SK-N-SH (cell line): Measurements from ENCODE around the gene ANKMY1. TPM values are rescaled to one million over a fixed set of nuclear protein-coding genes. Genes with fewer than 3 reads are reported as not detected.

Experiments used
- CTCF ChIA-PET: fragments of 300-600, 350-600 bp; formaldehyde crosslinking; extraction: SDS; loops from one replicate; lab custom pipeline; 2021; lab: Yijun Ruan, JAX
- POLR2A ChIA-PET: fragments of 350-600 bp; sonication (Branson Sonifier 250); formaldehyde crosslinking; extraction: SDS; loops from one replicate; lab custom pipeline; 2020; ENCODE audit warnings: antibody characterized with exemption, inconsistent platforms; lab: Yijun Ruan, JAX
- DNase-seq: peaks from one replicate; pipeline ENCODE4 v3.0.0; 2012
- H2AFZ ChIP-seq: fragments of 200-600 bp; sonication (generic); 2 replicates; pipeline ENCODE4 v1.8.1; 2016; ENCODE audit warnings: antibody characterized with exemption, mild to moderate bottlenecking, low read depth
- H3F3A ChIP-seq: fragments of 200-600 bp; sonication (generic); replicated peaks from 2 replicates; pipeline ENCODE3; 2016; ENCODE audit warnings: antibody characterized with exemption, mild to moderate bottlenecking; ENCODE audit not compliant: insufficient read depth
- H3K27ac ChIP-seq, 2 experiments: fragments of 200-500 bp in 1 of 2; fragments of 200-600 bp in 1 of 2; sonication (Bioruptor generic) in 1 of 2; sonication (generic), shearing (Covaris generic) in 1 of 2; 2 replicates each; pipeline versions ENCODE4 v1.5.1 to v1.6.1; 2014 to 2016; ENCODE audit warnings: low read depth in 2 of 2, inconsistent platforms in 1 of 2, low read length in 1 of 2, mild to moderate bottlenecking in 1 of 2, mixed read lengths in 1 of 2
- H3K27me3 ChIP-seq: fragments of 200-600 bp; sonication (generic), shearing (Covaris generic); 2 replicates; pipeline ENCODE4 v1.6.1; 2016; ENCODE audit warnings: mixed run types; ENCODE audit not compliant: insufficient read depth
- H3K36me3 ChIP-seq, 2 experiments: fragments of 200-500 bp in 1 of 2; fragments of 200-600 bp in 1 of 2; sonication (Bioruptor generic) in 1 of 2; sonication (generic) in 1 of 2; replicated peaks in 1 of 2; 2 replicates each; pipeline versions ENCODE3 to v1.5.1; 2014 to 2016; ENCODE audit warnings: low read length in 1 of 2, mild to moderate bottlenecking in 1 of 2; ENCODE audit not compliant: insufficient read depth in 2 of 2, control insufficient read depth in 1 of 2
- H3K4me1 ChIP-seq, 2 experiments: fragments of 200-500 bp in 1 of 2; fragments of 200-600 bp in 1 of 2; sonication (Bioruptor generic) in 1 of 2; sonication (generic), shearing (Covaris generic) in 1 of 2; 2 replicates each; pipeline versions ENCODE4 v1.5.1 to v1.6.1; 2014 to 2016; ENCODE audit warnings: low read depth in 1 of 2, low read length in 1 of 2, mixed run types in 1 of 2; ENCODE audit not compliant: insufficient read depth in 2 of 2, control insufficient read depth in 1 of 2
- H3K4me2 ChIP-seq: fragments of 200-600 bp; sonication (generic), shearing (Covaris generic); 2 replicates; pipeline ENCODE4 v1.6.1; 2017; ENCODE audit warnings: mixed run types
- H3K4me3 ChIP-seq, 2 experiments: fragments of 200-500 bp in 1 of 2; fragments of 200-600 bp in 1 of 2; sonication (Bioruptor generic) in 1 of 2; sonication (generic), shearing (Covaris generic) in 1 of 2; 2 replicates each; pipeline versions ENCODE4 v1.5.1 to v1.8.1; 2014 to 2016; ENCODE audit warnings: low read depth in 2 of 2, inconsistent platforms in 1 of 2, low read length in 1 of 2, mild to moderate bottlenecking in 1 of 2, mixed read lengths in 1 of 2, moderate library complexity in 1 of 2
- H3K79me2 ChIP-seq: fragments of 200-600 bp; sonication (generic); 2 replicates; pipeline ENCODE4 v1.8.1; 2017; ENCODE audit warnings: mild to moderate bottlenecking; ENCODE audit not compliant: insufficient read depth
- H3K9ac ChIP-seq: fragments of 200-600 bp; sonication (generic); 2 replicates; pipeline ENCODE4 v1.6.1; 2017; ENCODE audit warnings: mixed run types
- H3K9me2 ChIP-seq: fragments of 200-600 bp; sonication (generic); 2 replicates; pipeline ENCODE4 v1.6.1; 2017; ENCODE audit warnings: mixed run types
- H3K9me3 ChIP-seq: fragments of 200-600 bp; sonication (generic); 2 replicates; pipeline ENCODE4 v1.6.1; 2017; ENCODE audit warnings: mixed run types, mild to moderate bottlenecking, moderate library complexity
- H4K20me1 ChIP-seq: fragments of 200-600 bp; sonication (generic); 2 replicates; pipeline ENCODE4 v1.6.1; 2017; ENCODE audit warnings: mild to moderate bottlenecking, mixed run types; ENCODE audit not compliant: insufficient read depth
- EZH2phosphoT487 ChIP-seq: fragments of 200-600 bp; sonication (generic); IDR thresholded peaks from 2 replicates; pipeline ENCODE4 v1.6.1; 2017; ENCODE audit warnings: low read depth, mixed run types, mild to moderate bottlenecking, antibody characterized with exemption, moderate library complexity, borderline replicate concordance
- FOXJ3 ChIP-seq: sonication (generic); formaldehyde crosslinking; IDR thresholded peaks from 2 replicates; pipeline ENCODE4 v1.5.1; 2020; ENCODE audit warnings: mild to moderate bottlenecking, missing genetic modification reagents
- FOXM1 ChIP-seq: IDR thresholded peaks from 2 replicates; pipeline ENCODE4 v1.4.0; 2012; ENCODE audit warnings: low read depth, mild to moderate bottlenecking
- MXI1 ChIP-seq: IDR thresholded peaks from 2 replicates; pipeline ENCODE4 v1.6.1; 2012; ENCODE audit warnings: mild to moderate bottlenecking, low read depth, low read length, improper control_type of control experiment
- NRF1 ChIP-seq: IDR thresholded peaks from 2 replicates; pipeline ENCODE4 v1.6.1; 2012; ENCODE audit warnings: low read depth, mild to moderate bottlenecking, low read length
- POLR2AphosphoS5 ChIP-seq: IDR thresholded peaks from 2 replicates; pipeline ENCODE4 v1.6.1; 2012; ENCODE audit warnings: low read depth, low read length
- RAD21 ChIP-seq: IDR thresholded peaks from 2 replicates; pipeline ENCODE4 v1.6.1; 2012; ENCODE audit warnings: mild to moderate bottlenecking, low read length
- RCOR1 ChIP-seq: fragments of 150-350 bp; IDR thresholded peaks from 2 replicates; pipeline ENCODE4 v1.6.1; 2017; ENCODE audit warnings: antibody characterized with exemption, low read length
- RFX5 ChIP-seq: IDR thresholded peaks from 2 replicates; pipeline ENCODE4 v1.6.1; 2012; ENCODE audit warnings: mild to moderate bottlenecking, improper control_type of control experiment, low read length
- SIN3A ChIP-seq: IDR thresholded peaks from 2 replicates; pipeline ENCODE4 v1.6.1; 2012; ENCODE audit warnings: low read depth, mild to moderate bottlenecking, low read length, moderate library complexity, borderline replicate concordance
- TEAD4 ChIP-seq: IDR thresholded peaks from 2 replicates; pipeline ENCODE4 v1.4.0; 2012; ENCODE audit warnings: mild to moderate bottlenecking, borderline replicate concordance; ENCODE audit not compliant: insufficient read depth
- USF1 ChIP-seq: IDR thresholded peaks from 2 replicates; pipeline ENCODE4 v1.4.0; 2012; ENCODE audit warnings: low read depth, borderline replicate concordance
- WGBS: methylation state at CpG from one replicate; pipeline ENCODE4 v1.1.6; 2017; ENCODE audit warnings: low lambda C conversion rate; 5-methylcytosine and 5-hydroxymethylcytosine counted together
- polyA plus RNA-seq, 3 experiments: library from polyadenylated mRNA; depleted of rRNA; stranded (reverse); fragments of >200 nt; gene quantifications; 2 replicates each; pipeline ENCODE4 v1.2.3, GENCODE V29; 2012
- TF ChIP-seq, protein P1 (sequence below): IDR thresholded peaks from 2 replicates; pipeline ENCODE4 v1.6.1; 2012; ENCODE audit warnings: mild to moderate bottlenecking, low read depth, low read length, moderate library complexity
- TF ChIP-seq, protein P2 (sequence below): fragments of 150-350 bp; IDR thresholded peaks from 2 replicates; pipeline ENCODE4 v1.6.1; 2017; ENCODE audit warnings: antibody characterized with exemption, low read length, low read depth, borderline replicate concordance
- TF ChIP-seq, protein P3 (sequence below): fragments of 150-350 bp; IDR thresholded peaks from 2 replicates; pipeline ENCODE4 v1.6.1; 2016; ENCODE audit warnings: mild to moderate bottlenecking, low read depth, low read length
- TF ChIP-seq, protein P4 (sequence below): fragments of 200-600 bp; sonication (generic); IDR thresholded peaks from 2 replicates; pipeline ENCODE4 v1.6.1; 2017; ENCODE audit warnings: antibody characterized with exemption, mild to moderate bottlenecking, moderate library complexity
- TF ChIP-seq, protein P5 (sequence below): IDR thresholded peaks from 2 replicates; pipeline ENCODE4; 2012

Gene ANKMY1
- polyA plus RNA-seq, 1 of the 3 experiments (the other 2 are of a cell fraction), result 12.1 TPM

GRCh38 chr2:240575101-240575965 lies 17.5 kb upstream of the ANKMY1 start:
- H3K4me3 ChIP-seq, result no peak overlapping the region
- POLR2A ChIA-PET, result no interaction called here
- CTCF ChIA-PET, result interaction anchor here (3.1 kb wide), 1 partner anchor 9 kb away, joined by 14 read pairs; no protein-coding TSS in a partner anchor
- no peak for DNase-seq
- no peak overlapping the region for H3K4me2 ChIP-seq
- no peaks in the 10 kb centered on the region for H3K9me3 ChIP-seq
- peaks cover 10% of the 10 kb centered on the region; the same call in 1 of the 2 replicates for H4K20me1 ChIP-seq
- WGBS, result 84% methylated on average over 13 of the region's 23 CpGs
- H3K4me1 ChIP-seq, result peaks cover 0 to 7% of the 10 kb centered on the region in 2 experiments; a peak in 1 of 4 replicates
- no peaks in the 10 kb centered on the region for H3K9me2 ChIP-seq
- no peak overlapping the region for H2AFZ ChIP-seq
- no peak overlapping the region for H3K9ac ChIP-seq
- no peaks in the 10 kb centered on the region for H3K27me3 ChIP-seq
- H3K79me2 ChIP-seq, result peaks cover 17% of the 10 kb centered on the region; the same call in 1 of the 2 replicates
- no peak overlapping the region for H3K27ac ChIP-seq
- H3K36me3 ChIP-seq, result peaks cover 0 to 45% of the 10 kb centered on the region in 2 experiments
- peaks cover 2% of the 10 kb centered on the region for H3F3A ChIP-seq
- TF ChIP-seq FOXJ3 (CRISPR knock-in tag), result no peak
- no peak for TF ChIP-seq NRF1
- TF ChIP-seq, protein P1, sequence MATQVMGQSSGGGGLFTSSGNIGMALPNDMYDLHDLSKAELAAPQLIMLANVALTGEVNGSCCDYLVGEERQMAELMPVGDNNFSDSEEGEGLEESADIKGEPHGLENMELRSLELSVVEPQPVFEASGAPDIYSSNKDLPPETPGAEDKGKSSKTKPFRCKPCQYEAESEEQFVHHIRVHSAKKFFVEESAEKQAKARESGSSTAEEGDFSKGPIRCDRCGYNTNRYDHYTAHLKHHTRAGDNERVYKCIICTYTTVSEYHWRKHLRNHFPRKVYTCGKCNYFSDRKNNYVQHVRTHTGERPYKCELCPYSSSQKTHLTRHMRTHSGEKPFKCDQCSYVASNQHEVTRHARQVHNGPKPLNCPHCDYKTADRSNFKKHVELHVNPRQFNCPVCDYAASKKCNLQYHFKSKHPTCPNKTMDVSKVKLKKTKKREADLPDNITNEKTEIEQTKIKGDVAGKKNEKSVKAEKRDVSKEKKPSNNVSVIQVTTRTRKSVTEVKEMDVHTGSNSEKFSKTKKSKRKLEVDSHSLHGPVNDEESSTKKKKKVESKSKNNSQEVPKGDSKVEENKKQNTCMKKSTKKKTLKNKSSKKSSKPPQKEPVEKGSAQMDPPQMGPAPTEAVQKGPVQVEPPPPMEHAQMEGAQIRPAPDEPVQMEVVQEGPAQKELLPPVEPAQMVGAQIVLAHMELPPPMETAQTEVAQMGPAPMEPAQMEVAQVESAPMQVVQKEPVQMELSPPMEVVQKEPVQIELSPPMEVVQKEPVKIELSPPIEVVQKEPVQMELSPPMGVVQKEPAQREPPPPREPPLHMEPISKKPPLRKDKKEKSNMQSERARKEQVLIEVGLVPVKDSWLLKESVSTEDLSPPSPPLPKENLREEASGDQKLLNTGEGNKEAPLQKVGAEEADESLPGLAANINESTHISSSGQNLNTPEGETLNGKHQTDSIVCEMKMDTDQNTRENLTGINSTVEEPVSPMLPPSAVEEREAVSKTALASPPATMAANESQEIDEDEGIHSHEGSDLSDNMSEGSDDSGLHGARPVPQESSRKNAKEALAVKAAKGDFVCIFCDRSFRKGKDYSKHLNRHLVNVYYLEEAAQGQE, result no peak
- TF ChIP-seq USF1, result no peak
- TF ChIP-seq EZH2phosphoT487, result no peak
- no peak for TF ChIP-seq RCOR1
- TF ChIP-seq, protein P2, sequence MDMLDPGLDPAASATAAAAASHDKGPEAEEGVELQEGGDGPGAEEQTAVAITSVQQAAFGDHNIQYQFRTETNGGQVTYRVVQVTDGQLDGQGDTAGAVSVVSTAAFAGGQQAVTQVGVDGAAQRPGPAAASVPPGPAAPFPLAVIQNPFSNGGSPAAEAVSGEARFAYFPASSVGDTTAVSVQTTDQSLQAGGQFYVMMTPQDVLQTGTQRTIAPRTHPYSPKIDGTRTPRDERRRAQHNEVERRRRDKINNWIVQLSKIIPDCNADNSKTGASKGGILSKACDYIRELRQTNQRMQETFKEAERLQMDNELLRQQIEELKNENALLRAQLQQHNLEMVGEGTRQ, result no peak
- TF ChIP-seq SIN3A, result no peak
- no peak for TF ChIP-seq MXI1
- no peak for TF ChIP-seq RAD21
- TF ChIP-seq, protein P3, sequence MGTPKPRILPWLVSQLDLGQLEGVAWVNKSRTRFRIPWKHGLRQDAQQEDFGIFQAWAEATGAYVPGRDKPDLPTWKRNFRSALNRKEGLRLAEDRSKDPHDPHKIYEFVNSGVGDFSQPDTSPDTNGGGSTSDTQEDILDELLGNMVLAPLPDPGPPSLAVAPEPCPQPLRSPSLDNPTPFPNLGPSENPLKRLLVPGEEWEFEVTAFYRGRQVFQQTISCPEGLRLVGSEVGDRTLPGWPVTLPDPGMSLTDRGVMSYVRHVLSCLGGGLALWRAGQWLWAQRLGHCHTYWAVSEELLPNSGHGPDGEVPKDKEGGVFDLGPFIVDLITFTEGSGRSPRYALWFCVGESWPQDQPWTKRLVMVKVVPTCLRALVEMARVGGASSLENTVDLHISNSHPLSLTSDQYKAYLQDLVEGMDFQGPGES, result no peak
- no peak for TF ChIP-seq TEAD4
- TF ChIP-seq POLR2AphosphoS5, result no peak
- TF ChIP-seq, protein P4, sequence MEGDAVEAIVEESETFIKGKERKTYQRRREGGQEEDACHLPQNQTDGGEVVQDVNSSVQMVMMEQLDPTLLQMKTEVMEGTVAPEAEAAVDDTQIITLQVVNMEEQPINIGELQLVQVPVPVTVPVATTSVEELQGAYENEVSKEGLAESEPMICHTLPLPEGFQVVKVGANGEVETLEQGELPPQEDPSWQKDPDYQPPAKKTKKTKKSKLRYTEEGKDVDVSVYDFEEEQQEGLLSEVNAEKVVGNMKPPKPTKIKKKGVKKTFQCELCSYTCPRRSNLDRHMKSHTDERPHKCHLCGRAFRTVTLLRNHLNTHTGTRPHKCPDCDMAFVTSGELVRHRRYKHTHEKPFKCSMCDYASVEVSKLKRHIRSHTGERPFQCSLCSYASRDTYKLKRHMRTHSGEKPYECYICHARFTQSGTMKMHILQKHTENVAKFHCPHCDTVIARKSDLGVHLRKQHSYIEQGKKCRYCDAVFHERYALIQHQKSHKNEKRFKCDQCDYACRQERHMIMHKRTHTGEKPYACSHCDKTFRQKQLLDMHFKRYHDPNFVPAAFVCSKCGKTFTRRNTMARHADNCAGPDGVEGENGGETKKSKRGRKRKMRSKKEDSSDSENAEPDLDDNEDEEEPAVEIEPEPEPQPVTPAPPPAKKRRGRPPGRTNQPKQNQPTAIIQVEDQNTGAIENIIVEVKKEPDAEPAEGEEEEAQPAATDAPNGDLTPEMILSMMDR, result no peak
- TF ChIP-seq, protein P5, sequence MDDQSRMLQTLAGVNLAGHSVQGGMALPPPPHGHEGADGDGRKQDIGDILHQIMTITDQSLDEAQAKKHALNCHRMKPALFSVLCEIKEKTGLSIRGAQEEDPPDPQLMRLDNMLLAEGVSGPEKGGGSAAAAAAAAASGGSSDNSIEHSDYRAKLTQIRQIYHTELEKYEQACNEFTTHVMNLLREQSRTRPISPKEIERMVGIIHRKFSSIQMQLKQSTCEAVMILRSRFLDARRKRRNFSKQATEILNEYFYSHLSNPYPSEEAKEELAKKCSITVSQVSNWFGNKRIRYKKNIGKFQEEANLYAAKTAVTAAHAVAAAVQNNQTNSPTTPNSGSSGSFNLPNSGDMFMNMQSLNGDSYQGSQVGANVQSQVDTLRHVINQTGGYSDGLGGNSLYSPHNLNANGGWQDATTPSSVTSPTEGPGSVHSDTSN, result no peak
- no peak for TF ChIP-seq RFX5
- TF ChIP-seq FOXM1, result no peak
- TF ChIP-seq, all 33 proteins: peak for 0
